CD1c-positive myeloid dendritic cell (primary cell): ENCODE data around the gene CCDC154.

Experiments used
- DNase-seq: peaks from one replicate; pipeline ENCODE4 v3.0.0-alpha.2; 2016; ENCODE audit errors: extremely low spot score

The CCDC154 gene

GRCh38 chr16:1387331-1387730 lies 57.0 kb downstream of the CCDC154 start:
- no peak for DNase-seq

- DNase-seq, result no peak
Observed at GRCh38 chr16:1385232-1385631, 59.1 kb downstream of the CCDC154 start.
